ENCODE measurements around the gene GGNBP2.

Gene GGNBP2

GRCh38 chr17:36613155-36613554 is 68.4 kb downstream of the GGNBP2 start:
- DNase-seq (ENCODE audit: extremely low read depth, low read depth): no peak
- H3K4me3 ChIP-seq (replicated peaks; ENCODE audit: low read depth, low read length): no peak overlapping the region
- TF ChIP-seq CTCF (IDR thresholded peaks at IDR 0.05; ENCODE audit: low read depth, low read length, missing control alignments): no peak

- DNase-seq (ENCODE audit: extremely low read depth, low read depth): no peak
- no peak overlapping the region for H3K4me3 ChIP-seq (replicated peaks; ENCODE audit: low read depth, low read length)
- TF ChIP-seq CTCF (IDR thresholded peaks at IDR 0.05; ENCODE audit: low read depth, low read length, missing control alignments): no peak
These were observed 69.4 kb downstream of the GGNBP2 start for GRCh38 chr17:36614081-36614480.

- no peak for TF ChIP-seq CTCF (IDR thresholded peaks at IDR 0.05; ENCODE audit: low read depth, low read length, missing control alignments)
- no peak overlapping the region for H3K4me3 ChIP-seq (replicated peaks; ENCODE audit: low read depth, low read length)
- no peak for DNase-seq (ENCODE audit: extremely low read depth, low read depth)
These were observed 70.2 kb downstream of the GGNBP2 start for GRCh38 chr17:36614933-36615332.

GRCh38 chr17:36616061-36617029 is 71.6 kb downstream of the GGNBP2 start:
- no peak for TF ChIP-seq CTCF (IDR thresholded peaks at IDR 0.05; ENCODE audit: low read depth, low read length, missing control alignments)
- DNase-seq (ENCODE audit: extremely low read depth, low read depth): no peak
- no peak overlapping the region for H3K4me3 ChIP-seq (replicated peaks; ENCODE audit: low read depth, low read length)

GRCh38 chr17:36617773-36618172 is 73.1 kb downstream of the GGNBP2 start:
- no peak for DNase-seq (ENCODE audit: extremely low read depth, low read depth)
- TF ChIP-seq CTCF (IDR thresholded peaks at IDR 0.05; ENCODE audit: low read depth, low read length, missing control alignments): no peak
- H3K4me3 ChIP-seq (replicated peaks; ENCODE audit: low read depth, low read length): no peak overlapping the region

GRCh38 chr17:36623281-36623680 is 78.6 kb downstream of the GGNBP2 start:
- TF ChIP-seq CTCF (IDR thresholded peaks at IDR 0.05; ENCODE audit: low read depth, low read length, missing control alignments): no peak
- H3K4me3 ChIP-seq (replicated peaks; ENCODE audit: low read depth, low read length): no peak overlapping the region
- DNase-seq (ENCODE audit: extremely low read depth, low read depth): no peak
